ENCODE results near the gene CCDC116. TPM values are rescaled to one million over a fixed set of nuclear protein-coding genes. Genes with fewer than 3 reads are reported as not detected.
"Not testable (repeated sequence)": the region's sequence is repeated elsewhere in the genome, so short reads cannot be mapped to it uniquely, and the experiment has no call there.

Gene CCDC116
- total RNA-seq, 4 donors from 2014 or later = 1.5 to 3.5 TPM; not detected in 2

GRCh38 chr22:21674638-21675245 is 42.2 kb downstream of the CCDC116 start:
- Histone ChIP-seq H3K36me3 (no peaks in the 10 kb centered on the region), H3K9me3 (no peaks in the 10 kb centered on the region), H3K4me1 (no peaks in the 10 kb centered on the region), H3K4me3 (no peak overlapping the region), H3K27ac (no peak overlapping the region), H3K27me3 (no peaks in the 10 kb centered on the region)
- intact Hi-C loops (cut with DNase I; ENCODE audit: low total_unique reads) = no loop called here
- no peak for TF ChIP-seq POLR2A (IDR thresholded peaks at IDR 0.05)
- no peak for TF ChIP-seq CTCF (IDR thresholded peaks at IDR 0.05)
- no peak for DNase-seq

- intact Hi-C loops (cut with DNase I; ENCODE audit: low total_unique reads) = no loop called here
- Histone ChIP-seq H3K27ac (no peak overlapping the region), H3K36me3 (no peaks in the 10 kb centered on the region), H3K9me3 (no peaks in the 10 kb centered on the region), H3K4me1 (no peaks in the 10 kb centered on the region), H3K27me3 (no peaks in the 10 kb centered on the region), H3K4me3 (no peak overlapping the region)
- TF ChIP-seq CTCF (IDR thresholded peaks at IDR 0.05) = no peak
- no peak for TF ChIP-seq POLR2A (IDR thresholded peaks at IDR 0.05)
- no peak for DNase-seq
These were observed 45.3 kb downstream of the CCDC116 start for GRCh38 chr22:21677606-21678443.

GRCh38 chr22:21678842-21679241 is 46.3 kb downstream of the CCDC116 start:
- H3K4me3 ChIP-seq; H3K4me1 ChIP-seq; H3K36me3 ChIP-seq; H3K27ac ChIP-seq; H3K9me3 ChIP-seq; H3K27me3 ChIP-seq; DNase-seq; intact Hi-C loops (cut with DNase I; ENCODE audit: low total_unique reads): not testable (repeated sequence)

GRCh38 chr22:21679383-21679782 is 46.8 kb downstream of the CCDC116 start:
- H3K36me3 ChIP-seq = no peaks in the 10 kb centered on the region
- intact Hi-C loops (cut with DNase I; ENCODE audit: low total_unique reads) = no loop called here

GRCh38 chr22:21680830-21681565 is 48.4 kb downstream of the CCDC116 start:
- no peak for TF ChIP-seq POLR2A (IDR thresholded peaks at IDR 0.05)
- TF ChIP-seq CTCF (IDR thresholded peaks at IDR 0.05) = no peak
- no peak for DNase-seq
- no peaks in the 10 kb centered on the region for H3K9me3 ChIP-seq
- H3K4me3 ChIP-seq = no peak overlapping the region
- H3K27ac ChIP-seq = no peak overlapping the region
- no peaks in the 10 kb centered on the region for H3K27me3 ChIP-seq
- H3K4me1 ChIP-seq = no peaks in the 10 kb centered on the region
- no peaks in the 10 kb centered on the region for H3K36me3 ChIP-seq
- intact Hi-C loops (cut with DNase I; ENCODE audit: low total_unique reads) = no loop called here

More at GRCh38 chr22:21679383-21679782, 46.8 kb downstream of the CCDC116 start:
- H3K4me1 ChIP-seq = no peaks in the 10 kb centered on the region
- H3K9me3 ChIP-seq = no peaks in the 10 kb centered on the region
- no peak overlapping the region for H3K4me3 ChIP-seq
- no peak for TF ChIP-seq POLR2A (IDR thresholded peaks at IDR 0.05)
- TF ChIP-seq CTCF (IDR thresholded peaks at IDR 0.05) = no peak
- DNase-seq = no peak
- no peaks in the 10 kb centered on the region for H3K27me3 ChIP-seq
- no peak overlapping the region for H3K27ac ChIP-seq

All from uterus (tissue), 4 donors.